ENCODE data around the gene SNX11. TPM values are rescaled to one million over a fixed set of nuclear protein-coding genes. Genes with fewer than 3 reads are reported as not detected.

Gene SNX11
- total and polyA plus RNA-seq, 2 of the 8 experiments (the other 6 are each of a cell fraction or from before 2014, with no cell fraction given), result 21.1 to 21.4 TPM

- Histone ChIP-seq H2BK5ac (ENCODE audit: low read depth, low read length) (no peak overlapping the region), H2BK120ac (replicated peaks; ENCODE audit: low read depth, low read length) (no peak overlapping the region), H3K56ac (replicated peaks; ENCODE audit: insufficient read length, low read depth, low read length) (no peak overlapping the region), H4K8ac (ENCODE audit: extremely low read depth, insufficient read depth, low read length) (no peak overlapping the region), H3K79me2 (ENCODE audit: control insufficient read depth in 1 of 2, insufficient read depth in 2 of 2, low read length in 2 of 2) (peaks cover 0 to 48% of the 10 kb centered on the region in 2 experiments; a peak in 2 of 4 replicates), H3K27ac (ENCODE audit: low read depth, low read length) (no peak overlapping the region), H3K23ac (ENCODE audit: insufficient read length) (no peak overlapping the region), H3K79me1 (ENCODE audit: low read depth, low read length) (peaks cover 17% of the 10 kb centered on the region), H2BK12ac (ENCODE audit: low read depth, low read length) (no peak overlapping the region), H3K14ac (ENCODE audit: insufficient read length) (no peak overlapping the region), H3K9me3 (ENCODE audit: insufficient read depth in 2 of 2, low read depth in 1 of 2, low read length in 1 of 2) (no peaks in the 10 kb centered on the region), H2AFZ (ENCODE audit: low read length) (no peak overlapping the region), H3K4me3 (ENCODE audit: extremely low read depth in 1 of 4, insufficient read depth in 2 of 4, low read depth in 3 of 4, low read length in 4 of 4) (no peak overlapping the region), H2BK15ac (ENCODE audit: low read length) (no peak overlapping the region), H3K4ac (replicated peaks; ENCODE audit: insufficient read length, low read depth, low read length) (no peak overlapping the region), H3K18ac (ENCODE audit: extremely low read depth, low read length) (no peak overlapping the region), H4K5ac (ENCODE audit: insufficient read length, low read depth, low read length) (no peak overlapping the region), H3K27me3 (replicated peaks in 1 of 4; ENCODE audit: control insufficient read depth in 3 of 4, extremely low read depth in 1 of 4, insufficient read depth in 3 of 4, low read length in 3 of 4) (no peaks in the 10 kb centered on the region), H4K20me1 (replicated peaks in 1 of 2; ENCODE audit: control insufficient read depth in 1 of 2, insufficient read depth in 2 of 2, low read length in 2 of 2) (peaks cover 15 to 31% of the 10 kb centered on the region in 2 experiments), H4K91ac (replicated peaks; ENCODE audit: insufficient read length, low read length) (no peak overlapping the region), H3K36me3 (ENCODE audit: control insufficient read depth in 2 of 4, insufficient read depth in 4 of 4, low read length in 3 of 4) (peaks cover 33 to 87% (median 58%) of the 10 kb centered on the region in 4 experiments), H3K9ac (replicated peaks in 1 of 4; ENCODE audit: extremely low read depth in 1 of 4, low read depth in 3 of 4, low read length in 3 of 4) (no peak overlapping the region), H3K23me2 (ENCODE audit: low read depth, low read length) (peaks cover 3% of the 10 kb centered on the region; the same call in 1 of the 2 replicates), H2BK20ac (ENCODE audit: low read length) (no peak overlapping the region), H2AK5ac (ENCODE audit: low read depth, low read length) (no peak overlapping the region), H3K4me1 (replicated peaks in 1 of 4; ENCODE audit: control insufficient read depth in 3 of 4, insufficient read depth in 4 of 4, low read length in 3 of 4) (peaks cover 4 to 19% (median 12%) of the 10 kb centered on the region in 4 experiments), H3K4me2 (ENCODE audit: insufficient read depth in 1 of 2, low read depth in 2 of 2, low read length in 2 of 2) (no peak overlapping the region)
- DNase-seq (ENCODE audit: low read depth in 1 of 2, low spot score in 2 of 2) (no peak), FAIRE-seq (no peak)
- 97% methylated on average over 7 of the region's 7 CpGs; no CpG with 5 or more reads in 1 of the 2 experiments for WGBS, 2 experiments (ENCODE audit: extremely low coverage in 1 of 2, insufficient coverage in 1 of 2, insufficient read length in 1 of 2, insufficient replicate concordance in 2 of 2, low coverage in 1 of 2, low lambda C conversion rate in 2 of 2, missing lambda C conversion rate in 1 of 2)
- ChIA-PET POLR2A (ENCODE audit: partially characterized antibody) (interaction anchor here (0.8 to 41.8 kb wide), 9 partner anchors 6 to 91 kb away, joined by 3 to 1227 read pairs (median 9); partner anchors contain the start of genes CBX1, COPZ2, NFE2L1 and SNX11), CTCF (ENCODE audit: partially characterized antibody) (interaction anchor here (1.2 to 14.5 kb wide), 6 partner anchors 8 to 32 kb away, joined by 4 to 203 read pairs (median 43); no protein-coding TSS in a partner anchor)
- TF ChIP-seq NRF1 (IDR thresholded peaks at IDR 0.05; ENCODE audit: low read depth, low read length) (no peak), POLR2A (IDR thresholded peaks at IDR 0.05; ENCODE audit: control extremely low read depth in 1 of 2, low read depth in 2 of 2, low read length in 2 of 2) (peak in 1 of 2 experiments; percentile 48; a peak in 2 of 3 replicates), NANOG (IDR thresholded peaks at IDR 0.05; ENCODE audit: insufficient read depth, low read depth, low read length, poor library complexity, severe bottlenecking) (no peak), TEAD4 (IDR thresholded peaks at IDR 0.05; ENCODE audit: low read depth, low read length) (no peak), E2F6 (IDR thresholded peaks at IDR 0.05) (no peak), POLR2AphosphoS5 (IDR thresholded peaks at IDR 0.05; ENCODE audit: low read depth, low read length) (no peak), SIRT6 (IDR thresholded peaks at IDR 0.05; ENCODE audit: low read length) (no peak), MAFK (IDR thresholded peaks at IDR 0.05; ENCODE audit: low read depth, low read length) (no peak)
Measured at GRCh38 chr17:48060249-48060648, 47.3 kb upstream of the SNX11 start.
